Right renal pelvis (tissue), 4 donors: ENCODE measurements around the gene LINGO1. TPM values are rescaled to one million over a fixed set of nuclear protein-coding genes. Genes with fewer than 3 reads are reported as not detected.
A peak's percentile ranks its signal among the peaks of the same experiment; 100 is the strongest.

Experiments used
- DNase-seq, 4 donors: peaks; one replicate each; pipeline ENCODE4 v3.0.0-alpha.2; 2013; ENCODE audit warnings: low read depth in 4 of 4, low spot score in 3 of 4, missing footprints in 1 of 4
- polyA plus RNA-seq, 4 donors: library from polyadenylated mRNA; unstranded; fragments of 120-200 nt; gene quantifications; one replicate each; pipeline ENCODE4 v1.2.1, GENCODE V29; 2013; ENCODE audit not compliant: insufficient read length in 4 of 4

Gene LINGO1
- polyA plus RNA-seq, result 10 to 100 TPM; 14.3 to 18.2 (median 16.3) TPM

GRCh38 chr15:77632534-77633133 lies at the start of gene LINGO1:
LINGO1 (minus strand) TSS chr15:77632912; CDS start chr15:77632315, 597 bp downstream.
- DNase-seq, result peak in 3 of 4 donors; percentile 29 to 51 (median 43)

- no peak for DNase-seq
Observed at GRCh38 chr15:77681362-77681761, 48.6 kb upstream of the LINGO1 start.

- DNase-seq, result no peak
Observed at GRCh38 chr15:77676569-77677375, 44.1 kb upstream of the LINGO1 start.

- no peak for DNase-seq
Observed at GRCh38 chr15:77675806-77676415, 43.2 kb upstream of the LINGO1 start.

- DNase-seq, result no peak
Observed at GRCh38 chr15:77674327-77674726, 41.6 kb upstream of the LINGO1 start.

GRCh38 chr15:77673866-77674265 lies 41.2 kb upstream of the LINGO1 start:
- DNase-seq, result no peak

- DNase-seq, result no peak
Observed at GRCh38 chr15:77672135-77672534, 39.4 kb upstream of the LINGO1 start.

- no peak for DNase-seq
Observed at GRCh38 chr15:77671362-77672056, 38.8 kb upstream of the LINGO1 start.

GRCh38 chr15:77670558-77671361 lies 38.0 kb upstream of the LINGO1 start:
- no peak for DNase-seq

GRCh38 chr15:77669896-77670295 lies 37.2 kb upstream of the LINGO1 start:
- DNase-seq, result no peak

- DNase-seq, result no peak
Observed at GRCh38 chr15:77667338-77668234, 34.9 kb upstream of the LINGO1 start.

GRCh38 chr15:77666296-77666660 lies 33.6 kb upstream of the LINGO1 start:
- DNase-seq, result no peak

GRCh38 chr15:77665530-77666295 lies 33.0 kb upstream of the LINGO1 start:
- DNase-seq, result no peak

- no peak for DNase-seq
Observed at GRCh38 chr15:77664428-77664827, 31.7 kb upstream of the LINGO1 start.

- DNase-seq, result no peak
Observed at GRCh38 chr15:77663256-77663655, 30.5 kb upstream of the LINGO1 start.

GRCh38 chr15:77659350-77660321 lies 26.9 kb upstream of the LINGO1 start:
- DNase-seq, result peak in 1 of 4 donors; percentile 35

- no peak for DNase-seq
Observed at GRCh38 chr15:77658304-77658703, 25.6 kb upstream of the LINGO1 start.
